WERI-Rb-1 (cell line): ENCODE measurements around the gene TEX261.
A peak's percentile ranks its signal among the peaks of the same experiment; 100 is the strongest.

Source experiments
- DNase-seq: peaks from one replicate; pipeline ENCODE4 v3.0.0-alpha.2; 2020
- H3K27ac ChIP-seq: fragments of 250-450 bp; sonication (Bioruptor Pico); 2 replicates; pipeline ENCODE4 v1.5.1; 2020; ENCODE audit warnings: mild to moderate bottlenecking, moderate library complexity
- H3K27me3 ChIP-seq: fragments of 250-450 bp; sonication (Bioruptor Pico); 2 replicates; pipeline ENCODE4 v1.5.1; 2021; ENCODE audit warnings: mild to moderate bottlenecking, low read depth, moderate library complexity; ENCODE audit not compliant: insufficient read depth, severe bottlenecking
- H3K36me3 ChIP-seq: fragments of 250-450 bp; sonication (Bioruptor Pico); 2 replicates; pipeline ENCODE4 v1.5.1; 2020; ENCODE audit warnings: mild to moderate bottlenecking, moderate library complexity
- H3K4me3 ChIP-seq: 2 replicates; pipeline ENCODE4 v1.5.1; 2011; ENCODE audit warnings: low read depth, mild to moderate bottlenecking, control low read depth, low read length
- H3K9me3 ChIP-seq: fragments of 250-450 bp; sonication (Bioruptor Pico); 2 replicates; pipeline ENCODE4 v1.5.1; 2021; ENCODE audit warnings: mild to moderate bottlenecking, moderate library complexity; ENCODE audit not compliant: severe bottlenecking
- CTCF ChIP-seq: IDR thresholded peaks from 2 replicates; pipeline ENCODE4 v1.5.1; 2011; ENCODE audit warnings: low read depth, mild to moderate bottlenecking, control low read depth, inconsistent platforms, low read length

TEX261 gene

DNA sequence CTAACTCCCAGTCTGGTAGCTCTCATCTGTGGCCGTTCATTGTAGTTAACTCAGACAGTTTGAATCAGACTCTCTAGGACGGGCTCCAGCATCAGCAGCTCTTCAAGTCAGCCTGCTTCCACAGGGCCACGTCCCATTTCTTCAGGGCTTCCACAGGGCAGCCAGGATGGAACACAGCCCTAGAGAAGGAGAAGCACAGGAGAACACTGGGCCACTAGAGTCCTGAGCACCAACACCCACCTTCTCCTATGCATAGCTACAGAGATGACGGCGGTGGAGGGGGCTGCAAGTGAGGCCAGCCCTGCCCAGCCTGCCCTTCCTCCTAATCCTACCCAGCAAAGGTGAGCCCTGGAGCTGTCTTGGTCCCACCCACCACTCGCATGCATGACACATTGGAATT, 10.2 kb upstream of the TEX261 start:
- DNase-seq: no peak
- Histone ChIP-seq H3K4me3 (no peak overlapping the region), H3K27me3 (no peaks in the 10 kb centered on the region), H3K9me3 (no peaks in the 10 kb centered on the region), H3K27ac (no peak overlapping the region), H3K36me3 (no peaks in the 10 kb centered on the region)
- no peak for TF ChIP-seq CTCF

DNA sequence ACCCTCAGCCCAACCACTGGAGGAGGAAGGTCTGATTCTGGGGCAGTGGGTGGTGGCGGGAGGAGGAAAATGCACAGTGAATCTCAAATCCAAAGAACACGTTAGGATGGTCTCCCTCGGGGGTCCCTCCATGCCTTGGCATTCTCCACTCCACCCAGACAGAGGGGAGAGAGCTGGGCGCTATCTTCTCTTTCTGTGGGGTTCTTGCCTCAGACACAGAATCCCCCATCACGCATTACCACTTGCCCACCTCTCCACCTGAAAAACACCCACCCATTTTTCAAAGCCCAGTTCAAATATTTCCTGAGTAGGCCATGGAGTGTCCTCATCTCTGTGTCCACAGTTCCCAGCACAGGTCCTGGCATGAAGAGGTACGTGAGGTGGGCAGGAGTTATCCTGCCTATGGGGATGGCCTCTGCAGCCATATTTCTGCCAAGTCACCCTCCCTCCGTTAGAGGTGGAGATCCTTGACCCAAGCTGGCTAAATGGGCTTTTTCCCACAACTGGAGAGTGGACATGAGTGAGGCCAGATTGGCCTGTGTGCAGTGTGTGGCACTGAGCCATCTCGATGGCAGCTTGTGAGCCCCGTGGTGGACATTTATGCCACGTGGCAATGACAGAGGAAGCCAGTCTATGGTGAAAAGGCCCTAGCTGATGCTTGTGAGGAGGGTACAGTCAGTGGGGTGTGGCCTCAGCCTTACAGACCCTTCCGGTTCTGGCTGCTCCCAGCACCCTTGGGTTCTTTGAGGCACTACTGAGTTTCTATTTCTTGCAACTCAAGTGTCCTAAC, 9.5 kb upstream of the TEX261 start:
- H3K36me3 ChIP-seq: no peaks in the 10 kb centered on the region
- no peak for TF ChIP-seq CTCF
- H3K27ac ChIP-seq: no peak overlapping the region
- no peak overlapping the region for H3K4me3 ChIP-seq
- H3K27me3 ChIP-seq: no peaks in the 10 kb centered on the region
- no peak for DNase-seq
- no peaks in the 10 kb centered on the region for H3K9me3 ChIP-seq

DNA sequence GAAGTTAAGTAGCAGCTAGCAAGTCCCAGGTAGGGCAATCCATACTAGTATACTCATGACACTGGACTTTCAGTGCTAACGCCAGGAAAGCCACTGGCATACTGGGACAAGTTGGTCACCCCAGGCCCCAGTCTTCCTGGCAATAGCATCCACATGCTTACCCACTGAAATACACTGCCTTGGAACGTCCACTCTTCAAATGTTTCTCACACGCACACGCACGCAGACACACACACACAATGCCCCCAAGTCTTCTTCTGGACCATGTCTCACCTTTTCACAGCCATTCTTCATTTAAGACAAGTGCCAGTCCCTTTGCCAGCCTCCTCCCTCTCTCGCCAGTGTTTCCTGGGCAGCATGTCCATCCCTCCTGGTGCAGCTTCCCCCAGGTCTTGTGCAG, 8.7 kb upstream of the TEX261 start:
- Histone ChIP-seq H3K9me3 (no peaks in the 10 kb centered on the region), H3K36me3 (no peaks in the 10 kb centered on the region), H3K27ac (no peak overlapping the region), H3K27me3 (no peaks in the 10 kb centered on the region), H3K4me3 (no peak overlapping the region)
- DNase-seq: no peak
- TF ChIP-seq CTCF: no peak

DNA sequence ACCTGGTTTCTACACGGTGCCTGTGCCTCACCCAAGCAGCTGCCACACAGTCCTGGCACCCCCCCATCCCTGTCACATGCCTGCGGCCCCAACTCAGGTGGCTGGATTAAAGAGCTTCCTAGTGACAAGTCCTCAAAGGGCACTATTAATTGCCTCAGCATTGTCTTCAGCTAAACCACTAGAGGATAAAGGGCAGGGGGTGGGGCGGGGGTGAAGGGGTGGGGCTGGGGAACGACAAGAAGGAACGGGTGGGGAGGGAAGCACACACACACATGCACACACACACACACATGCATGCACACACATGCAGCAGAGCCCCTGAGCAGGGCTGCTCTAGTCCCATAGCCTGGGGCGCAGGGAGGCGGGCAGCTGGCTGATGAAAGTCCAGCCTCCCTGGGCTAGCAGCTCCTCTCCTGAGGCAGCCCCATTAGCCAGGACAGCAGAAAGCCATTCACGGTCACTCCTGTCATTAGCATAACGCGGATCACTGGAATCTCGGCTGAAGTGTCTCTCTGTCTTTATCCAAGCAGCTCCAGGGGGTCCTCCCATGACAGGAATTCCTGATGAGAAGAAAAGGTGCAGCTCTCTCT, 7.4 kb upstream of the TEX261 start:
- Histone ChIP-seq H3K27me3 (no peaks in the 10 kb centered on the region), H3K36me3 (no peaks in the 10 kb centered on the region), H3K4me3 (peak overlapping the region; percentile 18), H3K27ac (peak overlapping the region; percentile 67), H3K9me3 (no peaks in the 10 kb centered on the region)
- no peak for TF ChIP-seq CTCF
- DNase-seq: peak; percentile 88

DNA sequence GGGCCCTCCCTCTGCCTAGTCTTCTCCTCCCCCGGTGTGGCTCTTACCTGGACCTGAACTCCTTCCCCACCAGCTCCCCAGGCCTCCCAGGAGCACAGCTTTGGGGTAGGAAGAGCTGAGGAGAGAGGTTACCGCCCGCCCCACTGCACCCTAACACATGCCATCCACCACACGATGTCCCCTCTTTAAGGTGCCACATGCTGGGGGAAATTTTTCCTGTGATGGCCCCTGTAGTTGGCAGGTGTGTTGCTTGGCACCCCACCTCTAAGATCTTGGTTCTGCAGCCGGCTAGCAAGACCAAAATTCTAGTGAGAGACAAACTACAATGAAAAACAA, 6.9 kb upstream of the TEX261 start:
- Histone ChIP-seq H3K4me3 (peak overlapping the region; percentile 18), H3K27me3 (no peaks in the 10 kb centered on the region), H3K36me3 (no peaks in the 10 kb centered on the region), H3K9me3 (no peaks in the 10 kb centered on the region), H3K27ac (peak overlapping the region; percentile 67)
- DNase-seq: no peak
- TF ChIP-seq CTCF: no peak
